ENCODE measurements around the gene ADCY5.
"Not testable (repeated sequence)": the region's sequence is repeated elsewhere in the genome, so short reads cannot be mapped to it uniquely, and the experiment has no call there.

Gene ADCY5

DNA sequence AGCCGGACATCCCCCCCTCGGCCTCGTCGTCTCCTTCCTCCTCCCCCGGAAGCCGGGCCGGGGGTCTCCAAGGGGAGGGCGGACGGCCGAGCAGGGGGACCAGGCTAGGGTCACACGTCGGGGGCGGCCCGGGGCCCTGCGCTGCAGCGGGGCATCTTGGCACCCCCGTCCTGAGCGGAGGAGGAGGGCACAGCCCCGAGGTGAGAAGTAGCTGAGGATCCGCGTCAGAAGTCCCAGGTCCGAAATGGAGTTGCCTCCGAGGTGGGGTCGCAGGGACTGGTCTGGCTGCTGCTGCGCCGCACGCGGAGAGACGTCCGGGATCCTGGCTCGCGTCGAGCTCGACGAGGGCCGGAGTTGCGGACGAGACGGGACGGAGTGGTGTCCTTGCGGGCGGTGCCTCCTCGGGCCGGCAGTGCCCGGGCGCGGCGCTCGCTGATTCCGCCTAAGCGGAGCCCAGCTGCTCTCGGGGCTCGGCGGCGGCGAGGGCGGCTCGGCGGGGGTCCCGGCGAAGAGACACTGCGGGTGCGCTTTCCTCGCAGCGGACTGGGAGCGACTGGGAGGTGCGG, at the start of gene ADCY5:
TSS of gene ADCY5 (minus strand) at position 555 of the 566 bp plus-strand sequence. CDS start at position 10, 545 bp downstream.
- DNase-seq, result no peak

DNA sequence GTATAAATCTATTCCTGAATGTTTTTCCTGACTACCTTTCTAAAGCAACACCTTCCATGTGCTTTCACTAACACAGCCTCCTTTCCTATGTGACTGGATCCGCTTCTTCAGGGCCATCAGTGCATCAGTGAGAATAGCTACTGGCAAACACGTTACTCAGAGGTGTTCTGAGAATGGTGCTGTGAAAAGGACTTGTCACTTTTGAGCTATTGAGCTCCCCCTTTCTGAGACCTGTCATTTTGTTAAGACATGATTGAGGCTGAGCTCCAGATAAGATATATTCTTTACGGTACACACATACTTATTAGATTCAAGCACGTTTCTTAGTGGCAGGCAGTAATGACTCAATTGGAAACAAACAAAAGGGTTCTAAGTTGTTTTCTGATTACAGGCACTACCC, 45.0 kb upstream of the ADCY5 start:
- DNase-seq, result no peak

DNA sequence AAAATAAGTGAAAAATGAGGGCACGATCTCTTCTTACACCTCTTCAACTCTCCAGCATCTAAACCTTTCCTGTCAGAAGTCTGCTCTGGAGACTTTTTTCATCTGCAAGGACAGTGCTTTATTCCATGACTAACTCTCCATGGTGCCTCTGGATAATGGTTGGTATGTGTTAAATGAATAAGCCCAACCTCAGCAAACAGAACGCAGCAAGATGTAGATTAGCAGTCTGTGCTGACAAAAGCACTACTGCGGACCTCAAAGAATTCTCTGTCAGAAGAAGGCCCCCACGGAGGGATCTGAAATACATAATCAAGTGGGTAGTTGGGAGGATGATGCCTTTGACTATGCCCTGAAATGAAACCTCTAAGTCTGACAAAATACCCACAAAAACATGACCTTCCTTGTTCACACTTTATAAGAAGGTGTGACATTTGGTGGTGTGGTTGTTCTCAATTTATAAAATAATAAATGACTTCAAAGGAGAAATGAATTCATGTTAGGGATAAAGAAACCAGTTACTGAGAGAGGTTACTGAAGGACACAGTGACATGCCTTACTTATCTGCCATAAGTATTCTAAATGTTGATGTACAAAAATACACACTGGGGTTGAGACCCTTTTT, 43.2 kb upstream of the ADCY5 start:
- no peak for DNase-seq

DNA sequence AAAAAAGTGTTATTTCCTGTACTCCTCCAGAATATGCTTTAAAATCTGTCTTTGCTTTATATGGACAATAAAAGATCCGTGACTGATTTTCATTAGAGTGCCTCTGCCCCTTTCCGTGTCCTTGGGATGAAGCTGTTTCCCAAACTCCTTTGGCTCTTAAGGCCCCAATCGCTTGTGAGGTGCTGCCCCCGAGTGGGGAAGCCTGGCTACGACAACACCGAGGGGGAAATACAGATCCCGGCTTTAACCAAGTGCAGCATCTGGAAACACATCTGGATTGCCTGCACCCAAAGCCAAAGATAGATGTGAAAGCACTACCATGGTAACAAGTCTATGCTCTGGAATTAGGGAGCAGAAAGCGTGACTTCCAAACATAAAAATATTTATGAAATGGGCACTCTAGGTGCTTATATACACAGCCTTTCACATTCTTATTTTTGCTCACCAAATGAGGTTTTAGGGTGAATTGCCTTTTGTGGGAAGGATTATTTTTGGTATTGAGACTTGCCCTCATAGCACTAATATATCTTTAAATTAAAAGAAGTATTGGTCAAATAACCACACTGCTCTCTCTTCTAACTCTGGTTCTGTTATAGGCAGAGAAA, 40.6 kb upstream of the ADCY5 start:
- DNase-seq, result peak; percentile 35

- no peak for DNase-seq
Observed at GRCh38 chr3:123488645-123489347, 39.9 kb upstream of the ADCY5 start.

GRCh38 chr3:123487063-123487462, 38.2 kb upstream of the ADCY5 start:
- not testable (repeated sequence) for DNase-seq

DNA sequence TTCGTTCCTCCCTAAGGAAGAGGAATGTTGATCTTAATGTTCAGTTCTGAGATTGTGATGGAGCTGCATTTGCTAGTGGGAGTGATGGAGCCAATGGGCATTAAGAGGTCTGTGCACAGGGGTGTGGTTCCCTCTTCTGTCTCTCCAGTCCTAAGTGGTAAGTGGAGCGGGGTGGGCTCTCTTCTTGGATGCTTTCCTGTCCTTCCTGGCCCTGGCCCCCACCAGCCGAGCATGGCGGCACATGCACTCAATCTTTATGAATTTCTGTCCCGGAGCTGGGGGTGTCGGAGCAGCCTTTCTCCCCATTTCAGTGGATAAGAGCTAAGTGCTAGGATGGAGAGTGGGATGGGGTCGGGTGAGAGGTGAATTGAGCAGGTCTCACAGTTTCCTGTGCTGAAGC, 37.6 kb upstream of the ADCY5 start:
- no peak for DNase-seq

- DNase-seq, result no peak
Observed at GRCh38 chr3:123485551-123485950, 36.7 kb upstream of the ADCY5 start.

- no peak for DNase-seq
Observed at GRCh38 chr3:123483146-123483545, 34.3 kb upstream of the ADCY5 start.

DNA sequence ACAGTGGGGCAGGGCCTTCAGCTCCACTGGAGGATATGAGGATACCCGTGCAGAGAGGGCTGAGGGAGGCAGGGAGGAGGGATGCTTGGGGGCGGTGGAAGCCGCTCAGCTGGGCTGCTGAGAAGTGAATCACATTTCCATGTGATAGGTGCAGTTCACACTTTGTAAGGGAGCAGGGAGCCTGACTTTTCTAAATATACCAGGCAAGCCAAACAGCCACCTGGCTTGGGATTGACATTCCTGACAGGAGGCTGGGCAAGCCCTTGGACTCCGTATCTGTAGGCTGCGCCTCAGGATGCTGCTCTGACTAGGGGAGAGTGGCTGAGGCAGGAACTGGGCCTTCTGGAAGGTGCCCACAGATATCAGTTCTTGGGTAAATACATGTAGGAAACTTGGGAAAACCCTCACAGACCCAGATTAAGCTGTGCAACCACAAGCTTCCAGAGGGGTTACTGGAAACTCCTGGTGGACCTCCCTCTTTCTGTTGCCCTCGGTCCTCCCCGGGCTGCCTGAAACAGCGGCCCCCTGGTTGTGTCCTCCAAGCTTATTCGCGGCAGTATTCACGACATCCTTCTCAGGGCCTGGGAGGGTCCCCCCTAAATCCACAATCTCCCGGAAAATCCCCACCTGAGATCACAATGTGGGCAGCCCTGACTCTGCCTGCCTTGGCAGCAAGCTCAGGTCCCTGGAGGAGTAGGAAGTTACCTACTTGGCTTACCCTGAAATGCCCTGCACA, 33.0 kb upstream of the ADCY5 start:
- DNase-seq, result no peak

DNA sequence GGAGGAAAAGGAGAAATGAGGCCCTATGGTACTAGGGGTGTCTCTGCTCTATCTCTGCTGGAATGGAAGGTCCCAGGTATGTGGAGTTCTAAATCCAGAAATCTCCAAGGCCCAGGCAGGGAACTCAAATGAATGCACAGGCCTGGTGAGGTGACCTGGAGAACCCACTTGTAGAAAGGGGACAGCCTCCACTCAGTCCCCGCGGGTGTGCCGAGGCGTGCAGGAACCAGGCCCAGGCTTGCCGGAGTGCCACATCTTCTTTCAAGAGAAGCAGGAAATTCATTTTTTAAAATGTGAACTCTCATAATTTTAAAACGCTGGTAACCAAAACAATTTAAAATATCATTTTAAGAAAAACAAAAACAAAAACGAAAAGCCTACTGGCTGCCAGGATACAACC, 32.2 kb upstream of the ADCY5 start:
- DNase-seq, result no peak

- no peak for DNase-seq
Observed at GRCh38 chr3:123480428-123480827, 31.5 kb upstream of the ADCY5 start.

GRCh38 chr3:123479891-123480290, 31.0 kb upstream of the ADCY5 start:
- no peak for DNase-seq

DNA sequence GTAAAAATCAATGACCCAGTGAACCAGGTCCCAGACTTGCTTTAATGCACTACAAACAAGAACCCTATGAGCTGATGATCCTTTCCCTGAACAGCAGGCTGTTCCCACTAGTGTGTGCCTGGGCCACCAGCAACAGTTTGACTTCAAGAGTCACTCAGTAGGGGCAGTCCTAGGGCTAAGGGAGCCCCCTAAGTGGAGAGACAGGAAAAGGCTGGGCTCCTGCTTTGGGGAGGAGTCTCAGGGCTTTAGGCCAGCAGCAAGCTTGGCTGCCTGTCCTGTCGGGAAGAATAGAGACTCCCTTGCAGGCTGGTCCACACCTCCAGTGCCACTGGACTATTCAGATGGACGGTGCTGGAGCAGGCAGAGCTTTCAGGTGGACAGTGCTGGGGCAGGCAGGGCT, 29.4 kb upstream of the ADCY5 start:
- no peak for DNase-seq

DNA sequence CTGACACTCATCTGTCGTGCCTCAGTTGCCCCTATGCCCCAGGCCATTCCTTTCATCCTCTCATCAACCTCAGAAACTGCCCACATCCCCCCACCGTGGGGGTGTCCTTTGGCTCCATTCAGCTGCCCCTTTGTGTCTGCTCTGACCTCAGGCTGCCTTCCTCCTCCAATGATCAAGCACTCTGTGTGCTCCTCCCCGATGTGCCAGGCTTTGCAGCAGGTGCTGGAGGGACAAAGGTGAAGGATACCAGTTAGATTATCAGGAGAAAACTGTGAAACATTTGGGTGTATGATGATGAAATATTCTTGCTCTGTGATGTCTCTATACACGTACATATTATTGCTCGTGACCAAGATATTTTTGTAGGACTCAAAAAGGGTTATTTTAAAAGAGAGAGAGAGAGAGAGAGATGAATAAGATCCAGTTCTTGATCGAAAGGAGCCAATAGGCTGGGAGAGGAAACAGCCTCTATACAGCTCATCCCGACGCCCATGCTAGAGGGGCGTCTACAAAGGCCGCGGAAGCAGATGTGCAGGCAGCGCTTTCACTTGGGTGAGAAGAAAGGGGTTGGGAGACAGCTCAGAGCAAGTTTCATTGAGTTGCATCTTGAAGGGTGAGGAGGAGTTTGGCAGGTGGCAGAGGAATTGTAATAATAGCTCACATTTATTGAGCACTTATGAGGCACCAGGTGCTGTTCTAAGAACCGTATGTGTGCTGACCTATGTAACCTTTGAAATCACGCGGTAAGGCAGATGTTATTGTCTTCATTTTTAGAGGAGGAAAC, 28.3 kb upstream of the ADCY5 start:
- no peak for DNase-seq

DNA sequence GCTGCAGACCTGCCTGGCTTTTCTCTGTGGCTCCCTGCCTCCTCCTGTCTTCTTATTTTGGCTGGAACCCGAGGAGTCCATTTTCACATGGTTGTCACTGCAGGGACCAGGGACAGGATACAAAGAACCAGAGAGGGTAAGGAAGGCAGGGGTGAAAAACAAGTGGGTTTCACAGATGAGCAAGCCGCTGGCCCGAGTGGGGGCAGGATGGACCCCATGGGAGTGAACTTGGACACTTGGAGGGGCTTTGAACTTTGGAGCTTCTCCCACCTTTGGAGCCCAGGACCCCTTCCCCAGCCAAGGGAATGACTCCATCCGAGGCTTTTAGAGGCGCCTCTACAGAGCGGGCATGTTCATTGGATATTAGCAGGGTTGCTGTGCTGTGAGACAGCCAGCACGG, 26.9 kb upstream of the ADCY5 start:
- DNase-seq, result no peak

DNA sequence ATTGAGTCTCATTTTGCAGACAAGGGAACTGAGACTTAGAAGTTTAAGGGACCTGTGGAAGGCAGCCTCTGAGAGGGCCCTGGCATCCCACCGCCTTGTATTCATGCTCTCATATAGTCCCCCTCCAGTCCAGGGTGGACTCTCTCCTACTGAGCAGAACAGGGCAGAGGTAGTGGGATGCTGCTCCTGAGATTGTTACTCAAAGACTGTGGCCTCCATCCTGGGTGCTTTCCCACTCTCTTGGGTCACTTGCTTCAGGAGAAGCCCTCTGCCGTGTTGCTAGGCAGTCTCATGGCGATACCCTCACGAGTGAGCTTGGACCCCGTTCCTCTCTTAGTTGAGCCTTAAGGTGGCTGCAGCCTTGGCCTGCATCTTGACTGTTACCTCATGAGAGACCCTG, 22.2 kb upstream of the ADCY5 start:
- DNase-seq, result no peak

DNA sequence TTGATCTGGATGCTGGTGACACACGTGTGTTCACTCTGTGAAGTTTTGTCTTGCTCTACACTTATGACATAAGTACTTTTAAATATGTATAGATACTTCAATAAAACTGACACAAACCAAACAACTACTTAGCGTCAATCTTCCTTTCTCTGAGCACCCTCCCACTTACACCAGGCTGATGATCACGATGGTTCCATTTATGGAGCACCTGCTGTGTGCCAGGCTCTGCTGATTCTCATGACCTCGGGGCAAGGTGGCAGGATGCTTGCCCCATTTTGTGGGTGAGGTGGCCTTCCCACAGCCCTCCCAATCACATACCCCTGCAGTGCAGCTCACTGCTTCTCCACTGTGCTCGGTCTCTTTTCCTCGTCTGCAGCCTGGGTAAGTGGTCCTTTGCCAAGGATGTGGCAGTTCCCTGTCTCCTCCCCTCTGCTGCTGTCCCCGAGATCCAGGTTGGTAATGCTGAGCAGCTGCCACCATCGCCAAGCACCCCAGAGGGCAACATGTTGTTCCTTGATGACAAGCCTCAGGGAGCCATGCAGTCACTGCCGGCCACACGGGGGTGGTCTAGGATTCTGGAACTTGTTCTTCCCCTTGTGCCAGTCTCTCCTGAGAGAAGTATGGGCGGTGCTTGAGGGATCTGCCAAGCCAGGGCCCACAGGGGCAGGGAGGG, 20.6 kb upstream of the ADCY5 start:
- DNase-seq, result no peak

GRCh38 chr3:123467046-123467445, 18.2 kb upstream of the ADCY5 start:
- DNase-seq, result no peak

DNA sequence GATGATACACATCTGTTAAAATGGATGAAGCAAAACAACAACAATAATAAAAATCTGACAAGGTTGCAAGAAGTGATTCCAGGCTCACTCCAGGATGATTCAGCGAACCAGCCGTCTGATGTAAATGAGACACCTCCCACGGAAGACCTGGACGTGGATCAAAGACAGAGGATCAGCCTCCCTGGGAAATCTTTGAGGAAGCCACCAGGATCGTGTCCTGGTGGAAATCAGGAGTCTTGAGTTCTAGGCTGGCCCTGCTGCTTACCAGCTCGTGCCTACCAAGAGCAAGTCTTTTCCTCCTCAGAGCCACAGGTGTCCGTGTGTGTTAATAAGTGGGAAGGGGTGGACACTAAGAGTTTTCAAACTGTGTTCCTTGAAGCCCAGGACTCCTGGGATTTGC, 15.3 kb upstream of the ADCY5 start:
- DNase-seq, result no peak

DNA sequence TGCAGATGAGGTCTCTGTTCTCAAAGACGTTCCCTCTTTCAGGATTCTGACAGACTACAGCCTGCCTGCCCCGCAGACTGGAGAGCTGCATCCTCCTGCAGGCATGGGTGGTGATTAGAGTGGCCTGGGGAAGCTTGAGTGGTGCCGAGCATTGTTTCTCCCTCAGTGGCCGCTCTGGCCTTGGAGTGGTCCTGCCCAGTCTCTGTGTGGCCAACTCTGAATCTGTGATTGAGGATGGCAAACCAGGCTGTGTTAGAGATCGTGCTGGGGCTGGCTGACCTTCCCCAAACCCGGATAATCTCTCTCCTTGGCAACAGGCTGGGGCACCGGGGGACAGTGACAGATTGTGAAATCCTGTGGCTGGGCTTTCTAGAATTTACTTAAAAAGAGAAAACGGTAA, 11.0 kb upstream of the ADCY5 start:
- DNase-seq, result no peak

DNA sequence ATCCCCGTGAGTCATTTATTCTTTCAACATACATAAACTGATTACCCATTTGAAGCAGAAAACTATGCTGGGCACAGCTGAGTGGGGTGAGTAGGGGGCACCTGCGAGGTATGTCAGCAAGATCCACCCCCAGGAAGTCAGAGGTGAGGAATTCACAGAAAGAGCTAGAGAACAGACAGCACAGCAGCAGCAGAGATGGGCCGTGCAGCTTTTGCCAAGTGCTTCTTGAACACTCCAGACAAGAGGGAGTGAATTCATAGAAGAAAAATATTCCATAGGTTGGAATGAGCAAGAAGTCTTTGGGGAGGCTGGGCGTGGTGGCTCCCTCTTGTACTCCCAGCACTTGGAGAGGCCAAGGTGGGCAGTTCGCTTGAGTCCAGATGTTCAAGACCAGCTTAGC, 9.4 kb upstream of the ADCY5 start:
- no peak for DNase-seq

Data from stimulated activated CD4-positive, alpha-beta T cell treated with anti-CD3 and anti-CD28 coated beads, Interleukin-4, amount 100 ng/mL, for 24 hours (primary cell).